Activated CD8-positive, alpha-beta T cell treated with anti-CD3 and anti-CD28 coated beads for 36 hours (primary cell): ENCODE results near the gene CAB39. TPM values are rescaled to one million over a fixed set of nuclear protein-coding genes. Genes with fewer than 3 reads are reported as not detected.

Source experiments
- ATAC-seq: fragments of 200-7000 bp; cut with Tn5 transposase; one replicate; pipeline ENCODE4 v1.10.0; 2021; ENCODE audit warnings: mild to moderate bottlenecking, moderate library complexity
- CTCF ChIA-PET: fragments of 350-600 bp; sonication (Branson Sonifier 250); formaldehyde crosslinking; loops from one replicate; lab custom pipeline; 2021; ENCODE audit warnings: antibody characterized with exemption; lab: Charles Lee
- POLR2A ChIA-PET: fragments of 350-600 bp; sonication (Branson Sonifier 250); formaldehyde crosslinking; loops from one replicate; lab custom pipeline; 2021; ENCODE audit warnings: antibody characterized with exemption; lab: Charles Lee
- DNase-seq: peaks from one replicate; pipeline ENCODE4 v3.0.0-alpha.2; 2020
- H3K27ac Mint-ChIP-seq: one replicate; pipeline ENCODE4 v1.8.0; 2021; ENCODE audit warnings: mild to moderate bottlenecking, mixed read lengths
- H3K27me3 Mint-ChIP-seq: one replicate; pipeline ENCODE4 v1.8.0; 2021; ENCODE audit warnings: mixed read lengths
- H3K36me3 Mint-ChIP-seq: one replicate; pipeline ENCODE4 v1.8.0; 2021; ENCODE audit warnings: low read depth, mixed read lengths
- H3K4me1 Mint-ChIP-seq: one replicate; pipeline ENCODE4 v1.8.0; 2021; ENCODE audit warnings: low read depth, mixed read lengths
- H3K4me3 Mint-ChIP-seq: one replicate; pipeline ENCODE4 v1.8.0; 2021; ENCODE audit warnings: mild to moderate bottlenecking, moderate library complexity, mixed read lengths
- H3K9me3 Mint-ChIP-seq: one replicate; pipeline ENCODE4 v1.8.0; 2021; ENCODE audit warnings: mixed read lengths
- CTCF ChIP-seq: fragments of 200-600 bp; IDR thresholded peaks from one replicate; pipeline ENCODE4 v1.8.0; 2022; ENCODE audit warnings: antibody characterized with exemption, mild to moderate bottlenecking
- intact Hi-C: fragments of 100-400 bp; cut with micrococcal nuclease; formaldehyde crosslinking; loops from one replicate; pipeline ENCODE4 v1.10.0; 2022
- total RNA-seq, 2 experiments: library from RNA; stranded (reverse); gene quantifications; one replicate each; pipeline ENCODE4 v1.2.3, GENCODE V29; 2021

CAB39 gene
- total RNA-seq, 2 experiments from 2014 or later = 119 to 120 TPM

GRCh38 chr2:230809015-230809414, 96.4 kb downstream of the CAB39 start:
- ATAC-seq = no peak
- no peak overlapping the region for H3K4me3 Mint-ChIP-seq
- no peak for TF ChIP-seq CTCF
- ChIA-PET POLR2A (no interaction called here), CTCF (interaction anchor here (1.0 to 5.0 kb wide), 10 partner anchors 10 to 244 kb away, joined by 3 to 25 read pairs (median 3); no protein-coding TSS in a partner anchor)
- H3K9me3 Mint-ChIP-seq = no peaks in the 10 kb centered on the region
- intact Hi-C loops = no loop called here
- peaks cover 21% of the 10 kb centered on the region for H3K4me1 Mint-ChIP-seq
- no peak for DNase-seq
- peak overlapping the region; percentile 12 for H3K27ac Mint-ChIP-seq
- peaks cover 44% of the 10 kb centered on the region for H3K36me3 Mint-ChIP-seq
- H3K27me3 Mint-ChIP-seq = no peaks in the 10 kb centered on the region

GRCh38 chr2:230809677-230810251, 97.1 kb downstream of the CAB39 start:
- Mint-ChIP-seq H3K27me3 (no peaks in the 10 kb centered on the region), H3K9me3 (no peaks in the 10 kb centered on the region), H3K27ac (no peak overlapping the region), H3K4me3 (no peak overlapping the region), H3K4me1 (peaks cover 17% of the 10 kb centered on the region), H3K36me3 (peaks cover 44% of the 10 kb centered on the region)
- TF ChIP-seq CTCF = peak; percentile 24
- intact Hi-C loops = no loop called here
- ChIA-PET POLR2A (interaction anchor here (0.6 kb wide), 1 partner anchor 167 kb away, joined by 3 read pairs; no protein-coding TSS in a partner anchor), CTCF (interaction anchor here (0.7 to 5.0 kb wide), 13 partner anchors 9 to 243 kb away, joined by 3 to 25 read pairs (median 3); no protein-coding TSS in a partner anchor)
- no peak for DNase-seq
- ATAC-seq = no peak

GRCh38 chr2:230811508-230811907, 98.9 kb downstream of the CAB39 start:
- intact Hi-C loops = no loop called here
- ChIA-PET CTCF (interaction anchor here (0.7 to 2.2 kb wide), 3 partner anchors 12 to 50 kb away, joined by 3 to 22 read pairs (median 7); no protein-coding TSS in a partner anchor), POLR2A (interaction anchor here (1.3 kb wide), 1 partner anchor 10 kb away, joined by 4 read pairs; no protein-coding TSS in a partner anchor)
- H3K4me3 Mint-ChIP-seq = no peak overlapping the region
- no peak for TF ChIP-seq CTCF
- H3K27me3 Mint-ChIP-seq = no peaks in the 10 kb centered on the region
- peaks cover 47% of the 10 kb centered on the region for H3K36me3 Mint-ChIP-seq
- peaks cover 5% of the 10 kb centered on the region for H3K4me1 Mint-ChIP-seq
- no peak for DNase-seq
- no peaks in the 10 kb centered on the region for H3K9me3 Mint-ChIP-seq
- ATAC-seq = no peak
- peak overlapping the region; percentile 1 for H3K27ac Mint-ChIP-seq

GRCh38 chr2:230812033-230812432, 99.4 kb downstream of the CAB39 start:
- ATAC-seq (no peak), DNase-seq (no peak)
- TF ChIP-seq CTCF = no peak
- CTCF ChIA-PET = interaction anchor here (0.7 to 2.2 kb wide), 3 partner anchors 12 to 50 kb away, joined by 3 to 22 read pairs (median 7); no protein-coding TSS in a partner anchor
- no peaks in the 10 kb centered on the region for H3K9me3 Mint-ChIP-seq
- intact Hi-C loops = no loop called here
- no peaks in the 10 kb centered on the region for H3K27me3 Mint-ChIP-seq
- peak overlapping the region; percentile 11 for H3K27ac Mint-ChIP-seq
- peaks cover 5% of the 10 kb centered on the region for H3K4me1 Mint-ChIP-seq
- POLR2A ChIA-PET = interaction anchor here (1.3 kb wide), 1 partner anchor 10 kb away, joined by 4 read pairs; no protein-coding TSS in a partner anchor
- no peak overlapping the region for H3K4me3 Mint-ChIP-seq
- H3K36me3 Mint-ChIP-seq = peaks cover 52% of the 10 kb centered on the region

GRCh38 chr2:230814616-230815015, 102.0 kb downstream of the CAB39 start:
- intact Hi-C loops = no loop called here
- TF ChIP-seq CTCF = no peak
- DNase-seq (no peak), ATAC-seq (peak; percentile 60)
- ChIA-PET POLR2A (interaction anchor here (1.1 kb wide), 1 partner anchor 11 kb away, joined by 3 read pairs; no protein-coding TSS in a partner anchor), CTCF (interaction anchor here (0.6 to 1.5 kb wide), 9 partner anchors 10 to 64 kb away, joined by 3 to 4 read pairs (median 3); no protein-coding TSS in a partner anchor)
- Mint-ChIP-seq H3K4me1 (peaks cover 10% of the 10 kb centered on the region), H3K4me3 (no peak overlapping the region), H3K27me3 (no peaks in the 10 kb centered on the region), H3K27ac (no peak overlapping the region), H3K36me3 (peaks cover 60% of the 10 kb centered on the region), H3K9me3 (no peaks in the 10 kb centered on the region)
